Esophagus squamous epithelium (tissue), 5 donors: Measurements from ENCODE around the gene MPP7. TPM values are rescaled to one million over a fixed set of nuclear protein-coding genes. Genes with fewer than 3 reads are reported as not detected.

Source experiments
- DNase-seq: peaks from one replicate; lab custom pipeline; 2025; lab: John Stamatoyannopoulos, UW
- H3K27ac ChIP-seq, 4 donors: fragments of 200-600 bp; sonication (generic); one replicate each; pipeline ENCODE4 v1.5.1; 2016 to 2019; ENCODE audit warnings: mild to moderate bottlenecking in 1 of 4
- H3K27me3 ChIP-seq, 4 donors: fragments of 200-600 bp; sonication (generic); 1 replicate in 3 of 4; 2 replicates in 1 of 4; pipeline versions ENCODE4 v1.5.1 to v1.6.0; 2017 to 2021; ENCODE audit warnings: antibody characterized with exemption in 1 of 4
- H3K36me3 ChIP-seq, 3 donors: fragments of 200-600 bp; sonication (generic); one replicate each; pipeline ENCODE4 v1.5.1; 2016 to 2019
- H3K4me1 ChIP-seq, 3 donors: fragments of 200-600 bp; sonication (generic); one replicate each; pipeline ENCODE4 v1.5.1; 2017 to 2019
- H3K4me3 ChIP-seq, 4 donors: fragments of 200-600 bp; sonication (generic); 1 replicate in 3 of 4; 2 replicates in 1 of 4; pipeline ENCODE4 v1.5.1; 2016 to 2019; ENCODE audit warnings: mild to moderate bottlenecking in 2 of 4, moderate library complexity in 1 of 4
- H3K9me3 ChIP-seq, 3 donors: fragments of 200-600 bp; sonication (generic); one replicate each; pipeline ENCODE4 v1.5.1; 2016 to 2019
- CTCF ChIP-seq, 6 experiments: fragments of 450-650 bp in 4 of 6; fragments of 200-600 bp in 2 of 6; sonication (generic) in 2 of 6; IDR thresholded peaks; one replicate each; pipeline ENCODE4 v1.5.1; 2016 to 2019; ENCODE audit warnings: antibody characterized with exemption in 6 of 6, mild to moderate bottlenecking in 4 of 6, moderate library complexity in 4 of 6
- POLR2A ChIP-seq, 4 donors: fragments of 450-650 bp; IDR thresholded peaks; one replicate each; pipeline ENCODE4 v1.6.1; 2017; ENCODE audit warnings: antibody characterized with exemption in 4 of 4, mild to moderate bottlenecking in 4 of 4, moderate library complexity in 3 of 4
- WGBS, 2 donors: methylation state at CpG; one replicate each; pipeline ENCODE4 v1.1.5; 2018; 5-methylcytosine and 5-hydroxymethylcytosine counted together
- intact Hi-C: fragments of 100-400 bp; cut with DNase I; formaldehyde crosslinking; loops from one replicate; pipeline ENCODE4 v1.15.0; 2022
- total RNA-seq, 4 donors: library from RNA; depleted of rRNA; stranded (reverse); fragments of >200 nt; gene quantifications; one replicate each; pipeline ENCODE4 v1.1.0, GENCODE V29; 2016
- donor health status: DM: yes; HTN: yes; CAD: no.

The MPP7 gene
- total RNA-seq, 4 donors from 2014 or later: 34.3 to 43.3 (median 37.0) TPM

- Histone ChIP-seq H3K36me3 (no peaks in the 10 kb centered on the region), H3K4me3 (no peak overlapping the region), H3K4me1 (no peaks in the 10 kb centered on the region), H3K27ac (no peak overlapping the region), H3K27me3 (no peaks in the 10 kb centered on the region), H3K9me3 (no peaks in the 10 kb centered on the region)
- intact Hi-C loops: no loop called here
- no peak for DNase-seq
- 72 to 79% methylated on average over 7 of the region's 7 CpGs for WGBS, 2 donors
- TF ChIP-seq CTCF (IDR thresholded peaks at IDR 0.05) (no peak), POLR2A (IDR thresholded peaks at IDR 0.05) (no peak)
Observed at GRCh38 chr10:28317760-28318159, 14.9 kb upstream of the MPP7 start.

GRCh38 chr10:28316696-28317095, 13.8 kb upstream of the MPP7 start:
- Histone ChIP-seq H3K4me1 (no peaks in the 10 kb centered on the region), H3K4me3 (no peak overlapping the region), H3K9me3 (no peaks in the 10 kb centered on the region), H3K36me3 (no peaks in the 10 kb centered on the region), H3K27ac (no peak overlapping the region), H3K27me3 (no peaks in the 10 kb centered on the region)
- intact Hi-C loops: no loop called here
- DNase-seq: no peak
- no peak for TF ChIP-seq CTCF (IDR thresholded peaks at IDR 0.05)
- no peak for TF ChIP-seq POLR2A (IDR thresholded peaks at IDR 0.05)
- WGBS, 2 donors: 80 to 81% methylated on average over 5 of the region's 5 CpGs

GRCh38 chr10:28315140-28315539, 12.3 kb upstream of the MPP7 start:
- no peak overlapping the region for H3K4me3 ChIP-seq
- intact Hi-C loops: no loop called here
- DNase-seq: no peak
- no peaks in the 10 kb centered on the region for H3K4me1 ChIP-seq
- H3K36me3 ChIP-seq: no peaks in the 10 kb centered on the region
- TF ChIP-seq CTCF (IDR thresholded peaks at IDR 0.05) (no peak), POLR2A (IDR thresholded peaks at IDR 0.05) (no peak)
- 65 to 66% methylated on average over 4 of the region's 4 CpGs for WGBS, 2 donors
- no peaks in the 10 kb centered on the region for H3K27me3 ChIP-seq
- H3K27ac ChIP-seq: no peak overlapping the region
- no peaks in the 10 kb centered on the region for H3K9me3 ChIP-seq

GRCh38 chr10:28314211-28314610, 11.3 kb upstream of the MPP7 start:
- no peak overlapping the region for H3K4me3 ChIP-seq
- no peak overlapping the region for H3K27ac ChIP-seq
- H3K9me3 ChIP-seq: no peaks in the 10 kb centered on the region
- no peak for DNase-seq
- H3K4me1 ChIP-seq: no peaks in the 10 kb centered on the region
- TF ChIP-seq CTCF (IDR thresholded peaks at IDR 0.05) (no peak), POLR2A (IDR thresholded peaks at IDR 0.05) (no peak)
- WGBS, 2 donors: 69 to 85% methylated on average over 5 of the region's 5 CpGs
- H3K36me3 ChIP-seq: no peaks in the 10 kb centered on the region
- intact Hi-C loops: no loop called here
- no peaks in the 10 kb centered on the region for H3K27me3 ChIP-seq

GRCh38 chr10:28312572-28312971, 9.7 kb upstream of the MPP7 start:
- 63 to 74% methylated on average over 5 to 6 of the region's 6 CpGs for WGBS, 2 donors
- Histone ChIP-seq H3K27ac (no peak overlapping the region), H3K36me3 (no peaks in the 10 kb centered on the region), H3K4me3 (no peak overlapping the region), H3K27me3 (peaks cover 0 to 6% (median 0%) of the 10 kb centered on the region in 4 donors), H3K4me1 (no peaks in the 10 kb centered on the region), H3K9me3 (no peaks in the 10 kb centered on the region)
- DNase-seq: no peak
- intact Hi-C loops: no loop called here
- TF ChIP-seq POLR2A (IDR thresholded peaks at IDR 0.05) (no peak), CTCF (IDR thresholded peaks at IDR 0.05) (no peak)
